GM12878 (cell line): ENCODE measurements around the gene PABPN1. TPM values are rescaled to one million over a fixed set of nuclear protein-coding genes. Genes with fewer than 3 reads are reported as not detected.

ENCODE experiments used
- ATAC-seq: fragments of 200-7000 bp; cut with Tn5 transposase; 3 replicates; pipeline ENCODE4 v1.9.1; 2020; ENCODE audit warnings: mild to moderate bottlenecking, moderate library complexity
- BruUV-seq: library from RNA; stranded (reverse); fragments of 400-500 nt; replicated peaks from 2 replicates; lab custom pipeline; 2021; lab: Mats Ljungman, UMichigan
- CTCF ChIA-PET: fragments of 300-600 bp; sonication (Branson Sonifier 250); formaldehyde crosslinking; extraction: SDS; loops from one replicate; lab custom pipeline; 2021; ENCODE audit warnings: inconsistent platforms; lab: Yijun Ruan, JAX
- POLR2A ChIA-PET: fragments of 350-600 bp; formaldehyde crosslinking; extraction: SDS; loops from one replicate; lab custom pipeline; 2021; ENCODE audit warnings: inconsistent platforms; lab: Charles Lee
- RAD21 ChIA-PET: fragments of 300-600 bp; sonication (Branson Sonifier 250); formaldehyde crosslinking; loops from one replicate; lab custom pipeline; 2023; ENCODE audit warnings: antibody characterized with exemption; ENCODE audit not compliant: unreplicated experiment; lab: Charles Lee
- SMC1A ChIA-PET: fragments of 300-600 bp; sonication (Branson Sonifier 250); formaldehyde crosslinking; loops from one replicate; lab custom pipeline; 2023; ENCODE audit not compliant: unreplicated experiment, uncharacterized antibody; lab: Charles Lee
- DNase-seq: peaks from one replicate; pipeline ENCODE4 v3.0.0-alpha.2; 2011; ENCODE audit warnings: low read depth, low spot score
- FAIRE-seq: peaks from 3 replicates; lab custom pipeline; 2011; peaks lifted over from hg19 to GRCh38; lab: Jason Lieb, UNC
- H2AFZ ChIP-seq: 2 replicates; pipeline ENCODE4 v1.6.0; 2011; ENCODE audit warnings: low read depth, low read length, control low read depth; ENCODE audit not compliant: control insufficient read depth
- H3K27ac ChIP-seq: 2 replicates; pipeline ENCODE4 v1.5.1; 2011; ENCODE audit warnings: control low read depth; ENCODE audit not compliant: control insufficient read depth, insufficient read depth
- H3K27me3 ChIP-seq, 2 experiments: replicated peaks in 1 of 2; 2 replicates each; pipeline versions ENCODE4 v1.6.0 to v1.6.1; 2011; ENCODE audit warnings: low read length in 1 of 2; ENCODE audit not compliant: control insufficient read depth in 2 of 2, insufficient read depth in 2 of 2
- H3K36me3 ChIP-seq, 2 experiments: 2 replicates each; pipeline ENCODE4 v1.5.1; 2011; ENCODE audit warnings: low read length in 1 of 2; ENCODE audit not compliant: control insufficient read depth in 2 of 2, insufficient read depth in 2 of 2
- H3K4me1 ChIP-seq: 2 replicates; pipeline ENCODE4 v1.6.1; 2011; ENCODE audit warnings: mild to moderate bottlenecking, low read length, moderate library complexity, mixed read lengths; ENCODE audit not compliant: control insufficient read depth, insufficient read depth
- H3K4me2 ChIP-seq: 2 replicates; pipeline ENCODE4 v1.6.0; 2011; ENCODE audit warnings: control low read depth; ENCODE audit not compliant: control insufficient read depth, insufficient read depth
- H3K4me3 ChIP-seq: fragments of 200-600 bp; sonication (generic); 2 replicates; pipeline ENCODE4 v1.5.1; 2016
- H3K79me2 ChIP-seq: 2 replicates; pipeline ENCODE4 v1.6.0; 2011; ENCODE audit warnings: low read length; ENCODE audit not compliant: control insufficient read depth, insufficient read depth
- H3K9ac ChIP-seq: 2 replicates; pipeline ENCODE4 v1.8.0; 2011; ENCODE audit warnings: low read length, control low read depth, mixed read lengths; ENCODE audit not compliant: control insufficient read depth, insufficient read depth
- H3K9me3 ChIP-seq: replicated peaks from 3 replicates; pipeline ENCODE4 v1.5.1; 2011; ENCODE audit warnings: mild to moderate bottlenecking, low read length; ENCODE audit not compliant: control insufficient read depth, insufficient read depth
- H4K20me1 ChIP-seq: 2 replicates; pipeline ENCODE4 v1.6.0; 2011; ENCODE audit not compliant: control insufficient read depth, insufficient read depth
- CREB1 ChIP-seq: IDR thresholded peaks from 2 replicates; pipeline ENCODE4 v1.6.1; 2012; ENCODE audit warnings: low read depth, mild to moderate bottlenecking, inconsistent platforms
- FOXK2 ChIP-seq: fragments of 450-650 bp; IDR thresholded peaks from 2 replicates; pipeline ENCODE4 v1.6.1; 2017; ENCODE audit warnings: mild to moderate bottlenecking, moderate library complexity
- GABPA ChIP-seq: IDR thresholded peaks from 2 replicates; pipeline ENCODE4 v1.6.1; 2014; ENCODE audit warnings: antibody characterized with exemption, low read depth, mild to moderate bottlenecking, inconsistent platforms
- HCFC1 ChIP-seq: fragments of 150-350 bp; IDR thresholded peaks from 2 replicates; pipeline ENCODE4 v1.6.1; 2014; ENCODE audit warnings: low read length
- JUNB ChIP-seq: IDR thresholded peaks from 2 replicates; pipeline ENCODE4 v1.6.1; 2016; ENCODE audit warnings: antibody characterized with exemption, mild to moderate bottlenecking
- KDM1A ChIP-seq: fragments of 200-600 bp; sonication (generic); IDR thresholded peaks from 2 replicates; pipeline ENCODE4 v1.6.1; 2016; ENCODE audit warnings: borderline replicate concordance
- LARP7 ChIP-seq: fragments of 450-650 bp; IDR thresholded peaks from 2 replicates; pipeline ENCODE4 v1.6.1; 2017; ENCODE audit warnings: mild to moderate bottlenecking
- MYC ChIP-seq: IDR thresholded peaks from 2 replicates; pipeline ENCODE4 v1.6.1; 2011; ENCODE audit warnings: mild to moderate bottlenecking, low read length, moderate library complexity, inconsistent platforms; ENCODE audit not compliant: insufficient read depth, insufficient replicate concordance, insufficient read length, severe bottlenecking
- PAX5 ChIP-seq: IDR thresholded peaks from 2 replicates; pipeline ENCODE4 v1.6.1; 2011; ENCODE audit warnings: low read depth, low read length, borderline replicate concordance
- SPI1 ChIP-seq: IDR thresholded peaks from 2 replicates; pipeline ENCODE4 v1.6.1; 2011; ENCODE audit warnings: low read depth, mild to moderate bottlenecking, low read length, moderate library complexity, borderline replicate concordance; ENCODE audit not compliant: insufficient read depth
- TCF12 ChIP-seq: IDR thresholded peaks from 2 replicates; pipeline ENCODE4 v1.6.1; 2011; ENCODE audit warnings: low read depth, mild to moderate bottlenecking, low read length
- WGBS: methylation state at CpG from one replicate; pipeline ENCODE4 v1.1.6; 2016; ENCODE audit warnings: low lambda C conversion rate; ENCODE audit not compliant: insufficient replicate concordance, insufficient coverage; ENCODE audit errors: missing lambda C conversion rate; 5-methylcytosine and 5-hydroxymethylcytosine counted together
- in situ Hi-C: fragments of 300-500 bp; cut with MboI; formaldehyde crosslinking; loops from 9 replicates; pipeline ENCODE4 v1.14.3; 2018; ENCODE audit warnings: mixed read lengths
- intact Hi-C: fragments of 100-400 bp; cut with micrococcal nuclease; formaldehyde crosslinking; loops from one replicate; pipeline ENCODE4 v1.14.2; 2022; ENCODE audit not compliant: unreplicated experiment
- polyA plus RNA-seq, 11 experiments: library from polyadenylated mRNA; depleted of rRNA in 4 of 11; unstranded in 6 of 11; stranded (reverse) in 5 of 11; fragments of >200 nt; fragmentation: Nextera tagmentation in 4 of 11; fragmentation: Illumina TruSeq in 1 of 11; extraction: Ambion mirVana in 4 of 11; extraction: Trizol in 1 of 11; gene quantifications; 1 replicate in 1 of 11; 2 replicates in 10 of 11; pipeline versions ENCODE4 v1.2.1 to v1.2.3, GENCODE V29; 2011 to 2016; ENCODE audit warnings: inconsistent platforms in 2 of 11, missing spikeins in 2 of 11, low read depth in 1 of 11
- total RNA-seq, 4 experiments: library from RNA; depleted of rRNA in 3 of 4; stranded (reverse); fragments of >200 nt in 3 of 4; fragmentation: Illumina TruSeq in 1 of 4; extraction: Trizol in 1 of 4; gene quantifications; 2 replicates each; pipeline versions ENCODE4 v1.2.1 to v1.2.3, GENCODE V29; 2013 to 2021

Gene PABPN1
- total and polyA plus RNA-seq, 10 of the 15 experiments (the other 5 are each of a cell fraction or from before 2014, with no cell fraction given): 31.3 to 248 (median 103) TPM

- TF ChIP-seq KDM1A (no peak), SPI1 (no peak), TCF12 (no peak), PAX5 (no peak), MYC (no peak), LARP7 (no peak), JUNB (no peak)
Measured at GRCh38 chr14:23349156-23349845, 28.0 kb downstream of the PABPN1 start (continued).

- in situ Hi-C loops (no loop called here), intact Hi-C loops (no loop called here)
- ATAC-seq (no peak), DNase-seq (no peak), FAIRE-seq (no peak)
- no peaks in the 10 kb centered on the region for H3K79me2 ChIP-seq
- H3K27ac ChIP-seq: no peak overlapping the region
- H4K20me1 ChIP-seq: no peaks in the 10 kb centered on the region
- ChIA-PET RAD21 (interaction anchor here (0.6 kb wide), 1 partner anchor 31 kb away, joined by 3 read pairs; the partner anchor contains the start of gene PABPN1), SMC1A (no interaction called here), CTCF (no interaction called here), POLR2A (no interaction called here)
- TF ChIP-seq FOXK2 (no peak), HCFC1 (no peak), CREB1 (no peak), GABPA (no peak)
- no peak overlapping the region for H3K4me3 ChIP-seq
- no peaks in the 10 kb centered on the region for H3K4me1 ChIP-seq
- 0 out of 2 replicates have a peak overlapping the region, but pooled peaks have one; percentile 1 for H3K4me2 ChIP-seq
- H3K9ac ChIP-seq: no peak overlapping the region
- BruUV-seq: no TSS peak
- no peaks in the 10 kb centered on the region for H3K9me3 ChIP-seq
- H3K36me3 ChIP-seq: no peaks in the 10 kb centered on the region
- H2AFZ ChIP-seq: no peak overlapping the region
- WGBS: 49% methylated on average over 45 of the region's 61 CpGs
- peaks cover 7 to 9% of the 10 kb centered on the region in 2 experiments for H3K27me3 ChIP-seq
Measured at GRCh38 chr14:23351681-23352505, 30.6 kb downstream of the PABPN1 start.
